Natural killer cell (primary cell): ENCODE measurements around the gene PPP1R3D. TPM values are rescaled to one million over a fixed set of nuclear protein-coding genes. Genes with fewer than 3 reads are reported as not detected.

Experiments used
- ATAC-seq, 3 donors: fragments of 150-1000 bp in 2 of 3; fragments of 200-7000 bp in 1 of 3; cut with Tn5 transposase; 1 replicate in 1 of 3; 2 replicates in 2 of 3; pipeline ENCODE4 v1.10.0; 2021; ENCODE audit warnings: mild to moderate bottlenecking in 2 of 3, moderate library complexity in 2 of 3
- DNase-seq, 2 donors: peaks; one replicate each; pipeline versions ENCODE4 v3.0.0 to v3.0.0-alpha.2; 2013 to 2021; ENCODE audit warnings: mixed read lengths in 1 of 2
- H3K27ac ChIP-seq: one replicate; pipeline ENCODE4 v1.5.1; 2013; ENCODE audit warnings: mild to moderate bottlenecking, low read length
- H3K27me3 ChIP-seq: one replicate; pipeline ENCODE4 v1.6.1; 2013; ENCODE audit warnings: low read length; ENCODE audit not compliant: control insufficient read depth, insufficient read depth
- H3K36me3 ChIP-seq: one replicate; pipeline ENCODE4 v1.6.1; 2013; ENCODE audit warnings: low read length; ENCODE audit not compliant: control insufficient read depth, insufficient read depth
- H3K4me1 ChIP-seq: one replicate; pipeline ENCODE4 v1.6.1; 2013; ENCODE audit warnings: low read length; ENCODE audit not compliant: control insufficient read depth, insufficient read depth
- H3K4me3 ChIP-seq: one replicate; pipeline ENCODE4 v1.5.1; 2013; ENCODE audit warnings: low read length
- H3K9me3 ChIP-seq: one replicate; pipeline ENCODE4 v1.6.1; 2013; ENCODE audit warnings: low read length; ENCODE audit not compliant: control insufficient read depth, insufficient read depth
- H3K27ac Mint-ChIP-seq, 2 donors: one replicate each; pipeline ENCODE4 v1.8.0; 2022; ENCODE audit warnings: mild to moderate bottlenecking in 2 of 2, mixed read lengths in 2 of 2, moderate library complexity in 1 of 2
- H3K27me3 Mint-ChIP-seq, 2 donors: one replicate each; pipeline ENCODE4 v1.8.0; 2022; ENCODE audit warnings: low read depth in 2 of 2, mixed read lengths in 2 of 2
- H3K36me3 Mint-ChIP-seq: one replicate; pipeline ENCODE4 v1.8.0; 2022; ENCODE audit warnings: mixed read lengths
- H3K4me1 Mint-ChIP-seq, 2 donors: one replicate each; pipeline ENCODE4 v1.8.0; 2022; ENCODE audit warnings: mixed read lengths in 2 of 2
- H3K4me3 Mint-ChIP-seq: one replicate; pipeline ENCODE4 v1.8.0; 2022; ENCODE audit warnings: mild to moderate bottlenecking, moderate library complexity, mixed read lengths
- H3K9me3 Mint-ChIP-seq, 2 donors: one replicate each; pipeline ENCODE4 v1.8.0; 2022; ENCODE audit warnings: mixed read lengths in 2 of 2
- WGBS: methylation state at CpG from one replicate; pipeline ENCODE4 v1.1.7; 2013; ENCODE audit warnings: missing lambda C conversion rate; ENCODE audit not compliant: insufficient coverage; 5-methylcytosine and 5-hydroxymethylcytosine counted together
- intact Hi-C: fragments of 100-400 bp; cut with micrococcal nuclease; formaldehyde crosslinking; loops from one replicate; pipeline ENCODE4 v1.14.2; 2022
- total RNA-seq, 4 donors: library from RNA; stranded (reverse); fragments of 120-200 nt in 1 of 4; gene quantifications; one replicate each; pipeline versions ENCODE4 v1.2.3 to v1.2.4, GENCODE V29; 2013 to 2022
- TF ChIP-seq, protein P1 (sequence below): fragments of 200-600 bp; IDR thresholded peaks from one replicate; pipeline ENCODE4 v1.8.0; 2022; ENCODE audit warnings: antibody characterized with exemption

The PPP1R3D gene
- total RNA-seq, 3 donors from 2014 or later (not counting 1 experiment from before 2014, with no cell fraction given): 3.5 to 6.9 (median 6.7) TPM

- H3K27ac Mint-ChIP-seq: no peak overlapping the region
- H3K4me3 Mint-ChIP-seq: no peak overlapping the region
- H3K27me3 Mint-ChIP-seq: no peaks in the 10 kb centered on the region
- no peaks in the 10 kb centered on the region for H3K4me1 ChIP-seq
- H3K27ac ChIP-seq: no peak overlapping the region
- DNase-seq: no peak
- no peaks in the 10 kb centered on the region for H3K4me1 Mint-ChIP-seq
- TF ChIP-seq, protein P1, sequence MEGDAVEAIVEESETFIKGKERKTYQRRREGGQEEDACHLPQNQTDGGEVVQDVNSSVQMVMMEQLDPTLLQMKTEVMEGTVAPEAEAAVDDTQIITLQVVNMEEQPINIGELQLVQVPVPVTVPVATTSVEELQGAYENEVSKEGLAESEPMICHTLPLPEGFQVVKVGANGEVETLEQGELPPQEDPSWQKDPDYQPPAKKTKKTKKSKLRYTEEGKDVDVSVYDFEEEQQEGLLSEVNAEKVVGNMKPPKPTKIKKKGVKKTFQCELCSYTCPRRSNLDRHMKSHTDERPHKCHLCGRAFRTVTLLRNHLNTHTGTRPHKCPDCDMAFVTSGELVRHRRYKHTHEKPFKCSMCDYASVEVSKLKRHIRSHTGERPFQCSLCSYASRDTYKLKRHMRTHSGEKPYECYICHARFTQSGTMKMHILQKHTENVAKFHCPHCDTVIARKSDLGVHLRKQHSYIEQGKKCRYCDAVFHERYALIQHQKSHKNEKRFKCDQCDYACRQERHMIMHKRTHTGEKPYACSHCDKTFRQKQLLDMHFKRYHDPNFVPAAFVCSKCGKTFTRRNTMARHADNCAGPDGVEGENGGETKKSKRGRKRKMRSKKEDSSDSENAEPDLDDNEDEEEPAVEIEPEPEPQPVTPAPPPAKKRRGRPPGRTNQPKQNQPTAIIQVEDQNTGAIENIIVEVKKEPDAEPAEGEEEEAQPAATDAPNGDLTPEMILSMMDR: no peak
- ATAC-seq: no peak
- H3K27me3 ChIP-seq: no peaks in the 10 kb centered on the region
- intact Hi-C loops: no loop called here
- no peaks in the 10 kb centered on the region for H3K36me3 ChIP-seq
- H3K36me3 Mint-ChIP-seq: peaks cover 7% of the 10 kb centered on the region
- no peak overlapping the region for H3K4me3 ChIP-seq
- no peaks in the 10 kb centered on the region for H3K9me3 ChIP-seq
- 94% methylated on average over 8 of the region's 9 CpGs for WGBS
- H3K9me3 Mint-ChIP-seq: no peaks in the 10 kb centered on the region
Measured at GRCh38 chr20:59977086-59977485, 37.0 kb upstream of the PPP1R3D start.

DNA sequence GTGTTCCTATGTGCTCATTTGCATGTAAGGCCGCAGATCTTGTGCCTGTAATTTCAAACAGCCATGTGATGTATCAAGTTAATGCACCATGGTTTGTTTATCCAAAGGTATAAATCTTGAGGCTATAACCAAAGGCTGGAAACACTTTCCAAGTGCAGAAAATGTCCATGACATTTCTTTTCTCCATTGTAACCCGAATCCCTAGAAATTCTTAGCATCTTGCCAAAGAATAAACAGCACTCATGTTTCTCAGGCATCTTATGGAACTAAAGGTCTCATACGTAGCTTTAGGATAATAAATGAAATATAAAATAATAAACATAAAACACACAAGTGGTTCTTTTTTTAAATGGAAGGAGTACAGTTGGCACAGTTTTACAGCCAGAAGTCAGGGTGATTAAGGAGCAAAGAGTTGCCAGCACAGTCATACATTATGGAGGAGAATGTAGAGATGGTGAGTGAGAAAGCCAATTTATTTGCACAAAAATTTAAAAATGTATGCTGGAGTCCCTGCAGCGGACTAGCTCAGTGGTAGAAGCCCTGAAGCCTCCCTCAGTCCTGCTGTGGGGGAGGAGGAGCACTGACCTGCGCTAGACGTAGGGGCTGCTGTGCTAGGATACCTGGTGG is 36.2 kb upstream of the PPP1R3D start:
- intact Hi-C loops: no loop called here
- peaks cover 7% of the 10 kb centered on the region for H3K36me3 Mint-ChIP-seq
- TF ChIP-seq, protein P1: no peak
- H3K9me3 ChIP-seq: no peaks in the 10 kb centered on the region
- H3K4me3 Mint-ChIP-seq: no peak overlapping the region
- no peaks in the 10 kb centered on the region for H3K27me3 ChIP-seq
- WGBS: 90% methylated on average over 5 of the region's 6 CpGs
- H3K4me1 Mint-ChIP-seq: no peaks in the 10 kb centered on the region
- no peaks in the 10 kb centered on the region for H3K27me3 Mint-ChIP-seq
- H3K4me1 ChIP-seq: no peaks in the 10 kb centered on the region
- no peaks in the 10 kb centered on the region for H3K36me3 ChIP-seq
- DNase-seq (no peak), ATAC-seq (no peak)
- no peak overlapping the region for H3K4me3 ChIP-seq
- no peak overlapping the region for H3K27ac ChIP-seq
- H3K9me3 Mint-ChIP-seq: no peaks in the 10 kb centered on the region
- no peak overlapping the region for H3K27ac Mint-ChIP-seq

DNA sequence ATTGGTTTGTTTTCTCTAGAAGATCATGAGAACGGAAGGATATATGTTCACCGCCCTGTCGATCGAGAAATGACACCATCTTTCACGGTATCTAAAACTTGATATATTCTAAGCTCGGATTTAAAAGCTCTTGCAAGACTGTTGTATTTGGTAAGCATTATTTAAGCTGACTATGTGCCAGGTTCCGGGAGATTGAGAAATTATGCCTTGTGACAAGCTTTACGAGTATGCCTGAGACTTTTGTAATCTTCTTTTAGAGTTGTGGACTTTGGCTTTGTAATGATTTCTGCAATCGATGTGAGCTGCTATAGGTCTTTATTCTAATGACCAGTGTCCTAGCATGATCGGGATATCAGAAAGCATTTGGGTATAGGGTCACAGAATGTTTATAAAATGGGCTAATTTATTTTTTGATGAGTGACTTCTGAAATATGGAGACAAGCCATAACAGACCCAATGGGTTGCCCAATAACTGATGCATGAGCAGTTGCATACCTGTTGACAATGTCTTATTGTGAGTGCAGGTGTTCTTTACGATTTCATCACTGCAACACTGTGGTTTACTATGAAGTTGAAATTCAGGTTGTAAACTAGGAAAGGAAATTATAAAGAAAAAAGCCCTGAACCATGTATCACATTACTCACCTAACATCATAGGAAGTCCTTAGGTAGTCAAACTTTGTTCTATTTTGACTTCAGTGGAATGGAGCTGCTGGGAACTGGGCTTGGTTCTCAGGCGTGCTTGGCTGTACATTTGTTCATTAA is 32.1 kb upstream of the PPP1R3D start:
- Mint-ChIP-seq H3K4me1 (no peaks in the 10 kb centered on the region), H3K27ac (no peak overlapping the region), H3K36me3 (peaks cover 7% of the 10 kb centered on the region), H3K27me3 (no peaks in the 10 kb centered on the region), H3K4me3 (no peak overlapping the region), H3K9me3 (no peaks in the 10 kb centered on the region)
- ATAC-seq: no peak
- TF ChIP-seq, protein P1: no peak
- Histone ChIP-seq H3K4me3 (no peak overlapping the region), H3K27ac (no peak overlapping the region), H3K4me1 (no peaks in the 10 kb centered on the region), H3K27me3 (no peaks in the 10 kb centered on the region), H3K9me3 (no peaks in the 10 kb centered on the region), H3K36me3 (no peaks in the 10 kb centered on the region)
- no peak for DNase-seq
- intact Hi-C loops: no loop called here
- 92% methylated on average over 11 of the region's 12 CpGs for whole genome bisulfite sequencing
